HL-60/S4 (cell line): Measurements from ENCODE around the gene ATP11B.

Source experiments
- in situ Hi-C: fragments of 300-500 bp; cut with MboI; formaldehyde crosslinking; loops from 2 replicates; pipeline ENCODE4 v1.14.3; 2022; ENCODE audit warnings: low sequenced_read_pairs

The ATP11B gene

DNA sequence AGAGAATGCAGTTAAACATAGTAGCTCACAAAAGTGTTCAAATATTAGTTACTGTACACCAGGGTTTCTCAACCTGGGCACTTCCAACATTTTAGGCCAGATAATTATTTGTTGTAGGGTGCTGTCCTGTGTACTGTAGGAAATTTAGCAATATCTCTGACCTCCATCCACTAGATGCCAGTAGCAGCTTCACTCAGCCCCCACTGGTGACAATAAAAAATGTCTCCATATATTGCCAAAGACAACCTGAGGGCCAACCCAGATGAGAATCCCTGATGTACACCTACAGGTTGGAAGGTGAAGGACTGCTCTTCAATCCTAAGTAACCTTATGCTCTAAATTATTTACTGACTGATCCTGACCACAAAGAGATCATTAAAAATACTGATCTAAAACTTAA, 154.6 kb downstream of the ATP11B start:
- in situ Hi-C loops, result no loop called here

- in situ Hi-C loops, result no loop called here
Observed at GRCh38 chr3:182948305-182948704, 155.0 kb downstream of the ATP11B start.

DNA sequence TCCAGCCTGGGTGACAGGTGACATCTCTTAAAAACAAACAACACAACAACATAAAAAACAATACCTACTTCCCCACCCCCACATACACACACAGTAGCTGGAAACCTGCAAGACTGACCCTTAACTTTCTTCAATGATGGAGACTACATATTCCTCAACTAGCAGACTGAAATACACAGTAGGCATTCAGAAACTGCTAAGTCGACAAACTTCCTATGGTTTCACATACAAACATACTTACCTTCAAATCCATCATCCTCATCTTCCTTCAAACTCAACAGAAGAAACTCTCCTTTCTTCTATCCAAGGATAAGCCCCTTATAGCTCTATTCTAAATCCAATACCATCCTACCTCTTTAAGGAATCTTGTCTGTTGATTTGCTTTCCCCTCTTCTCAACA, 156.4 kb downstream of the ATP11B start:
- in situ Hi-C loops, result no loop called here

- in situ Hi-C loops, result no loop called here
Observed at GRCh38 chr3:182954553-182955235, 161.4 kb downstream of the ATP11B start.

GRCh38 chr3:182957226-182957625, 163.9 kb downstream of the ATP11B start:
- in situ Hi-C loops, result no loop called here

DNA sequence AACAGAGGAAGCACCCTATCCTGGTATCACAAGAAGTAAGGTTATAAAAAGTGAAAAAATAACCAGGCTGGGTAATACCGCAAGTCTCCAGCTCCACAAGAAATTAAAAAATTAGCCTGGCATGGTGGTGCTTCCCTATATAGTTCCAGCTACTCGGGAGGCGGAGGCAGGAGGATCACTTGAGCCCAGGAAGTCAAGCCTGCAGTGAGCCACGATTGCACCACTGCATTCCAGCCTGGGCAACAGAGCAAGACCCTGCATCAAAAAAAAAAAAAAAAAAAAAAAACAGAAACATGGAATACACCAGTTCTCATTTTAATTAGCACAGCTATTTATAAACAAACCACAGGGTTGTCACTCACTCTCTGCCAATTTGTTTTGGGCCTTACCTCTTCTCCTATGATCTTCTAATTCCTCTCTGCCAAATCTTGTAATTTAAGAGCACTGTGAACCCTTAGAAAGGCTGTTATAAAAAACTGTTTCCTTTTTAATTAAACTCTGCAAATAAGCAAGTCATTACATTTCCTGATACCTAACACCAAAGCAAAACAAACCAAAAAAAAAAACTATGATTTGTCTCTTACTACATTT, 164.5 kb downstream of the ATP11B start:
- in situ Hi-C loops, result no loop called here

- in situ Hi-C loops, result no loop called here
Observed at GRCh38 chr3:182959474-182960350, 166.4 kb downstream of the ATP11B start.

DNA sequence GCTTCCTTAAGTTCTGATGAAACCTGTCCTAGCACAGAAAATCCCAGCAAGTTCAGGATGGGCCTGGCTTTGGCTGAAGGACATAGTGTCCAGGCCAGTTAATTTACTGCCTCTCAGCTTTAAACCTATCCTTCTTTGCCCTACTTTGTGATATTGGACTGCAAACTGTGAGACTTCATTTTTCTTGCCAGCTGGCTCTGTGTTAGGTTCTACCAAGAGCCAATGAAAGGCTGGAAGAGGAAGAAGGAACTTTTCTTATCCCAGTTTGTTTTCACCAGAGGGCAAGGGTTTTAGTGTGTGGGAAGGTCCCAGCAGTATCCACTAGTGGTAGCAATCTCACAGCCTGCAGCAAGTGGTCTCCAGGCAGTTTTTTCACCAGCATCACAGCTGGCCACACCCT, 168.9 kb downstream of the ATP11B start:
- in situ Hi-C loops, result no loop called here

DNA sequence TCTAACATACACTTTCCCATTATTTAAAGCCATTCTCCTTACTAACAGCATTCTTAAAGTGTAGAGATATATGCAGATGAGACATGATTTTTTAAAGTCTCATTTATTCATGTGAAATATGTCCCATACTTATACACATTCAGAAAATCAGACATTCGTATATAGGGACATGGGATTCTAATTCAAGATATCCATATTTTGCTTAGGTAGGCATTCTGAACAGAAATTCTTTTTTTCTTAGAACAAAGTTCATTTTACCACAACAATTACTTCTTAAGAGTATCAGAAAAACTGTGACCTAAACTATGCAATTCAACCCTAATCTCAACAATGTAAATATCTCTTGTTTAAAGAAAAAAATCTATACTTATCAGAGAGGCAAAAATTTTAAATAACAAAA, 170.9 kb downstream of the ATP11B start:
- in situ Hi-C loops, result no loop called here

DNA sequence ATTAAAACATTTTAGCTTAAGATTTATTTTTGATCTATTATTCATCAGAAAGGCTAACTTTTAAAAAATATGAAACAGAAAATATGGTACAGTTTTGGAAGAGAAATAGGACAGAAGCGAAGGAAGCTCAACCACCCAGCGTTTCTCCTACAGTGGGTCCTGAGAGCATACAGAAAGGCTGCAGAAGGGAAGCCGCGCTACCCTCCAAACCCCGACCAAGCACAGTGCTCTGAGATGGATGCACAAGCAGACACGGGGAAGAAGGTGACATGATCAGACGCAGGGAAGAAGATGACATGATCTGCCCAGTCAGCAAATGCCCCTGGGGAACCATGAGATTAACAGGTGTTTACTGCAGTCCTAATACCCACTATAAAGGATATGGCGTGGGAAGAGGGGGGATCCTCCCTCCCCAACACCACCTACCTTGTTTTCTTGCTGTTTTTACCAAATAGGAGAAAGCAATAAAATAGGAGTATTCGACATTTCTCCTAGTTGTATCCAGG, 172.6 kb downstream of the ATP11B start:
- in situ Hi-C loops, result no loop called here

DNA sequence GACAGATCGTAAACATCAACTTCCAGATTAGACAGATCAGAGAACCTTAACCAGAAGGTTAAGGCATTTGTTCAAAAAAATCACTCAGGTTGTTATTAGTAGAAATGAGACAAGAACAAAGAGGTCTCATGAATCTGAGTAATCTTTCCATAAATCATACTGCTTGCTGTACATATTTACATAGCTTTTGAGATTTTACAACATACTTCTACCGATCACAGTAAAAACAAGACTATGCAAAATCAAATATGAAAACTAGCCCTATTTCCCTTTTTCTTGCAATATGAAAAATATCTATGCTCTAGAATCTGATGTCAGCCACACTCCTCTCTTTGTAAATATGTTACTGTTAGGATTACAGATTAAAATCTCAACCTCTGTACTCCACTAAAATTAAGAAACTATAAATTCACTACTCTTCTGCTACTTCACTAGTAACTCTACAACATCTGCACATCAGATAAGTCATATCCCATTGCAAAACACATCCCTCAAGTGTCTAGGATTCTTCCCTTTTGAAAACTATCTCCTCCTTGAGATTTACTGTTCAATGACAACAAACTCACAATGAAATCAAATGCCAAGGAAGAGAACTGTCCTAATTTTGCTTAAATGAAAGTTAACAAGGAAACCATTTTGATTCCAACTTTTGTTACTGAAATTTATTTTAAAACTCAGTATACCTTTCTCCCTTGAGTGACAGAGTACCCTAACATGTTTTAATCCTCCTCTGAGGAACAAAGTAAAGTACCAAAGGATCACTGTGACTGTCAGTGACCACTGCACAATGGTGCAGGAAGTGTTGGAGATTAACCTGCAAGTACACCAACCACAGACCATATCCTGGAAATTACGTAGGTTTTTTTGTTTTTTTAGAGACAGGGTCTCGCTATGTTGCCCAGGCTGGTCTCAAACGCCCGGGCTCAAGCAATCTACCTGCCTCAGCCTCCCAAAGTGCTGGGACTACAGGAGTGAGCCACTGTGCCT, 174.2 kb downstream of the ATP11B start:
- in situ Hi-C loops, result no loop called here

- in situ Hi-C loops, result no loop called here
Observed at GRCh38 chr3:182969277-182969676, 176.0 kb downstream of the ATP11B start.

- in situ Hi-C loops, result no loop called here
Observed at GRCh38 chr3:182969853-182970252, 176.5 kb downstream of the ATP11B start.

DNA sequence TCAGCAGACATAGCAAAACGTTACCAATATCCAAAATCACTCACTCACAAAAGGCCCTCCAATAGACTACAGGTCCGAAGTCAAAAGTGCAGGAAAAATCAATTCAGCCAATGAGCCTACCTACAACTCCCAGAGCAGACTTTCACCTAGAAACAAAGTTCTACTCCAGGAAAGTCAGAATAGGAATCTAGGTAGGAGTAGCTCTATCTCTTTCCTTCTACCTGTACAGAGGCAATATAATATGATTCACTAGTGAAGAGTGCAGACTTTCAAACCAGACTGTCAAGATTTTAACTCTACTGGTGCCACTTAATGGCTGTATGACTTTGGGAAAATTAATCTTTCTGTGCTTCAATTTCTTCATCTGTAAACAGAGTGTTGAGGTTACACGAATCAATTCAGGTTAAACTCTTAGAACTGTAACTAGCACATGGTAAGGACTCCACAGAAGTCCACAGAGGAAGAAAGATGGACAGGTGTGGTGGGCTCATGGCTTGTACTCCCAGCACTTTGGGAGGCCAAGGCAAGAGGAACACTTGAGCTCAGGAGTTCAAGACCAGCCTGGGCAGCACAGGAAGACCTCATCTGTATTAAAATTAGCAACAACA, 177.6 kb downstream of the ATP11B start:
- in situ Hi-C loops, result no loop called here
